Large intestine (tissue), 3 donors: Measurements from ENCODE around the gene RASSF9. TPM values are rescaled to one million over a fixed set of nuclear protein-coding genes. Genes with fewer than 3 reads are reported as not detected.

ENCODE experiments used
- DNase-seq, 2 donors: peaks; one replicate each; pipeline versions ENCODE4 v3.0.0 to v3.0.0-alpha.2; 2013
- H3K27ac ChIP-seq: one replicate; pipeline ENCODE4 v1.5.1; 2013; ENCODE audit warnings: low read length
- H3K27me3 ChIP-seq: 2 replicates; pipeline ENCODE4 v1.6.1; 2013; ENCODE audit warnings: low read length; ENCODE audit not compliant: control insufficient read depth, insufficient read depth
- H3K36me3 ChIP-seq: 2 replicates; pipeline ENCODE4 v1.6.1; 2013; ENCODE audit warnings: low read length; ENCODE audit not compliant: control insufficient read depth, insufficient read depth
- H3K4me1 ChIP-seq: one replicate; pipeline ENCODE4 v1.6.1; 2013; ENCODE audit warnings: low read length; ENCODE audit not compliant: control insufficient read depth, insufficient read depth
- H3K4me3 ChIP-seq: one replicate; pipeline ENCODE4 v1.5.1; 2013; ENCODE audit warnings: low read length
- H3K9me3 ChIP-seq: one replicate; pipeline ENCODE4 v1.6.1; 2013; ENCODE audit warnings: mild to moderate bottlenecking, low read depth, low read length, moderate library complexity; ENCODE audit not compliant: control insufficient read depth
- WGBS: methylation state at CpG from one replicate; pipeline ENCODE4 v1.1.5; 2013; ENCODE audit warnings: low lambda C conversion rate; ENCODE audit not compliant: insufficient coverage; 5-methylcytosine and 5-hydroxymethylcytosine counted together
- polyA plus RNA-seq: library from polyadenylated mRNA; unstranded; fragments of 120-200 nt; gene quantifications from one replicate; pipeline ENCODE4 v1.2.1, GENCODE V29; 2013

Gene RASSF9
- polyA plus RNA-seq, 1 donor: 2.4 TPM

DNA sequence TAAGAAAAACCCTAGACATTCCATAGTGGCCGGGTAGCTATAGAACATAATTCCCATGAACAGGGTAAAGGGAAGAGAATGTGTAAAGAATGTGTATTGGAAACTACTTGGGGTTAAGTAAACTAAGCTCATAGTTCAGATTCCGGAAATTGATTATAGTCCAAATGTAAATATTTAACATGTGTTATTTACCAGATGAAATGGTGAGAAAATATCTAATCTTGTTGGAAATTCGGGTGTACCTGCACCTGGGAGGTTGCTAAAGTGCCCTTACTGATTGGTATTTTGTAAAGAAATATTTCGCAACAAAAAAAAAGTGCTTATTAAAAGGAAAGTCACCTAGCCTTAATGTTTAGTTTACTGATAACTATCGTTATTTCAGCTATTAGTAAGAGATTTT, 14.4 kb downstream of the RASSF9 start:
- Histone ChIP-seq H3K4me3 (no peak overlapping the region), H3K9me3 (no peaks in the 10 kb centered on the region), H3K27ac (no peak overlapping the region), H3K36me3 (no peaks in the 10 kb centered on the region), H3K4me1 (peaks cover 6% of the 10 kb centered on the region), H3K27me3 (no peaks in the 10 kb centered on the region)
- DNase-seq: peak in 1 of 2 donors; percentile 44
- WGBS: 31% methylated on average over 4 of the region's 5 CpGs

DNA sequence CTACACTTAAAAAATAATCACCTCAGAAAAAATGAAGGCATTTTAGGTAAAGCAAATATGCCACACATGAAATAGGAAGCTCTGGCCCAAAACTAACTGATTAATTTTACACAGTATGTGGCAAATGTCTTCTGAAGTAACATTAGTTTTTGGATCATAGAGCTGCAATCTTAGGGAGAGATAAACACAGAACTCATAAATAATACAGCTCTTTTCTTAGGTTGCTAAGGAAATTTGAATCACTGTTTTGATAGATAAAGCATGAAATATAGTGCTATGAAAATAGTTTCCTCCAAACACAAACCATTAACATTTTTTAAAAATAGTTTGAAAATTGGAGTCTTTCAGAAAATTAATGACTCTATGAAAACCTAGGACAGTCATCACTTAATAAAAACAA, 15.0 kb downstream of the RASSF9 start:
- Histone ChIP-seq H3K4me1 (peaks cover 6% of the 10 kb centered on the region), H3K27me3 (no peaks in the 10 kb centered on the region), H3K27ac (no peak overlapping the region), H3K4me3 (no peak overlapping the region), H3K9me3 (no peaks in the 10 kb centered on the region), H3K36me3 (no peaks in the 10 kb centered on the region)
- DNase-seq: no peak

DNA sequence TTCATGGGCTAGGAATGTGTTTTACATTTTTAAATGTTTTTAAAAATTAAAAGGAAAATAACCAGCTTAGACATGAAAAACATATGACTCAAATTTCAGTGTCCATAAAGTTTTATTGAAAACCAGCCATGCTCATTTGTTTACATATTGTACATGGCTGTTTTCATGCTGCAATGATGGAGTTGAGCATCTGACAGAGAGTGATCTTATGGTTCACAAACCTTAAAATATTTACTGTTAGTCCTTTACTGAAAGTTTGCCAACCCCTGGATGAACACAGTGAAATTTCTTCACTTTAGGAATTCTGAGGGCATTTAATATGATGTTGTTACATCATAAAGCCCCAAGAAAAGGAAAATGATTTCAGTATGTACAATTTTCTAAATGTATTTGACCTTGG, 16.1 kb downstream of the RASSF9 start:
- H3K36me3 ChIP-seq: no peaks in the 10 kb centered on the region
- H3K4me3 ChIP-seq: no peak overlapping the region
- H3K27ac ChIP-seq: no peak overlapping the region
- H3K4me1 ChIP-seq: peaks cover under 1% of the 10 kb centered on the region
- H3K27me3 ChIP-seq: no peaks in the 10 kb centered on the region
- no peak for DNase-seq
- H3K9me3 ChIP-seq: no peaks in the 10 kb centered on the region

DNA sequence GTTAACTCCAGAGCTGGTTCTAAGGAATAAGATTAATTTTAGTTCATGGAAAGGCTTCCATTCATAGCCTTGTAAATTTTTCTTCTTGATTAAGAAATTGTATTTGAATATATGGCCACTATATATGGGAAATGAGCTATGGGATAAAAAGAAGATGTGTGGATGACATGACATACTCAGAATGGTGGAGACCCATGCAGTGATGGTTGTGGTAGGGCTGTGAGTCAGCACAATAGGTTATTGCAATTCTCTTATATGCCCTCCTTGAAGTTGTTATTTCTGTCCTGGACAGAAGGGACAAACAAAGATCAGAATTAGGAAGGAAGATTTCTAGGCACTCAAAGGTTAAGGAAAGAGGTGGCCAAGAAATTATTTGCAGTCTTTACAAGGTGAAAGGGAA, 21.5 kb downstream of the RASSF9 start:
- no peaks in the 10 kb centered on the region for H3K27me3 ChIP-seq
- no peaks in the 10 kb centered on the region for H3K9me3 ChIP-seq
- H3K27ac ChIP-seq: no peak overlapping the region
- DNase-seq: no peak
- H3K36me3 ChIP-seq: no peaks in the 10 kb centered on the region
- no peaks in the 10 kb centered on the region for H3K4me1 ChIP-seq
- no peak overlapping the region for H3K4me3 ChIP-seq

DNA sequence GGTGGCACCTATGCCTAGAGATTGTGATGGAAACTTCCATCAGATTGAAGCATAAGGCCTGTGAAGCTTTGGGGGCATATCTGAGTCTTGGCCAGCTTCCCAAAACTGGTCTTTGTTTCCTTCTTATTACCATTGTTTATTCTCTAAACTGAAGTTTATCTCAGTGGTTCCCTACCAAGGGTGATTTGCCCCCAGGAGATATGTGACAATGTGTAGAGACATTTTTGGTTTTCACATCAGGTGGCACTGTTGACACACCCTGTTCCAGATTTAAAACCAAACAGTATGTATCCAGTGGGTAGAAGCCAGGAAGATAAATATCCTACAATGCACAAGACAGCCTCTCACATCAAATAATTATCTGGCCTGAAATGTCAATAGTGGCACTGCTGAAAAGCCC, 22.1 kb downstream of the RASSF9 start:
- H3K4me3 ChIP-seq: no peak overlapping the region
- H3K9me3 ChIP-seq: no peaks in the 10 kb centered on the region
- no peak for DNase-seq
- H3K36me3 ChIP-seq: no peaks in the 10 kb centered on the region
- H3K27me3 ChIP-seq: no peaks in the 10 kb centered on the region
- no peaks in the 10 kb centered on the region for H3K4me1 ChIP-seq
- H3K27ac ChIP-seq: no peak overlapping the region

DNA sequence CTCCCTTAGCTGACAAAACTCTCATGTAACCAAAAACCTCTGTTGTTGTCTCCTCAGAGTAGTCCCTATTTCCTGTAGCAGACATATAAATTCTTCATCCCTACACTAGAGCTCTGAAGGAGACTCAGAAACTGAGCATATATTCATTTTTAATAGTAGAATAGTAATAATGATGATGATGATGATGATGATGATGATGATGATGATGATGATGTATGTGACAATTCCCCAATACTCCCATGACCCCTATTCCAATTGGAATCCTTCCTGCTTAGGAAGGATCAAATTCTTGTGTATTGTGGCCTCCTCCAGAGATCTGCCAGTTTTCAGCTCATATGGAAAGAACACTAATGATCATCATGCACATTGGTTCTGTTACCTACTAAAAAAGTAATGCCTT, 26.7 kb downstream of the RASSF9 start:
- H3K27ac ChIP-seq: no peak overlapping the region
- DNase-seq: no peak
- H3K4me1 ChIP-seq: no peaks in the 10 kb centered on the region
- H3K27me3 ChIP-seq: no peaks in the 10 kb centered on the region
- H3K9me3 ChIP-seq: no peaks in the 10 kb centered on the region
- H3K4me3 ChIP-seq: no peak overlapping the region
- no peaks in the 10 kb centered on the region for H3K36me3 ChIP-seq

DNA sequence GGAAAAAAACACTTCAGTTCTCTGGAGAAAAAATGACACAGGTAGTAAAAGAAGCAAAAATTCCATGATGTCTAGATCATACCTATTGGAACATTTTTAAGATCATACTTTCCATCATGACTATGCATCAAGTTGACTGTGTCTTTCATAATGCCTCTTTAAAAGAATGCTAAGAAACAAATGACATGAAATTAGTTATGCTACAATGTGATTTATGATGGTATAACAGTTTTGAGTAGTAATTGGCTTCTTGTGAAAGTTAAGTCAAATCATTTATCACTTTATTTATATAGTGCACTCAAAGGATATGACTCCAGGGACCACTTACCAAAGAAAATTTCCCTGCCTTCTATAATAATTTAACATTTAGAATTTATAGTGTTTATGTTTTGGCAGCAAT, 28.5 kb downstream of the RASSF9 start:
- no peaks in the 10 kb centered on the region for H3K27me3 ChIP-seq
- H3K36me3 ChIP-seq: no peaks in the 10 kb centered on the region
- H3K4me3 ChIP-seq: no peak overlapping the region
- no peak for DNase-seq
- H3K9me3 ChIP-seq: no peaks in the 10 kb centered on the region
- no peak overlapping the region for H3K27ac ChIP-seq
- no peaks in the 10 kb centered on the region for H3K4me1 ChIP-seq

DNA sequence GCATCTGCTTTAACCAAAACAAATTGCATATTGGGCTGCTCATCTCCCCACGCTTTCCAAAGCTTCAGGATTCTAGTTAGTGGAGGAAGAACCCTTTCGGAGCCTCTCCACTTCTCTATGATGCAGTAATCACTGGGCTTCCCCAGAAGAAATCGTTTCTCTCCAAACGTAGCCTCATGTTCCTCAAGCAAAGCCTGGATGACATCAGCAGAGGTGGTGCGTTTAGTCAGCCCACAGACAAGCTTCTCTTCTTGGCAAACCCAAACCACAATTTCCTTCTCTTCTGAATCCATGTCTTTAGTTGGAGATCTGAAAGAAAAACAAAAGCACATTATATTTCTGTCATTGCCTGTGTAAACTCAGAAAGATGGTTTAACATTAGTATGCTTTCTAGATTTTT, 30.6 kb downstream of the RASSF9 start:
- Histone ChIP-seq H3K27ac (no peak overlapping the region), H3K27me3 (no peaks in the 10 kb centered on the region), H3K4me1 (no peaks in the 10 kb centered on the region), H3K9me3 (no peaks in the 10 kb centered on the region), H3K36me3 (no peaks in the 10 kb centered on the region), H3K4me3 (no peak overlapping the region)
- peak in 1 of 2 donors; percentile 7 for DNase-seq
- WGBS: 80% methylated on average over 1 of the region's 5 CpGs

DNA sequence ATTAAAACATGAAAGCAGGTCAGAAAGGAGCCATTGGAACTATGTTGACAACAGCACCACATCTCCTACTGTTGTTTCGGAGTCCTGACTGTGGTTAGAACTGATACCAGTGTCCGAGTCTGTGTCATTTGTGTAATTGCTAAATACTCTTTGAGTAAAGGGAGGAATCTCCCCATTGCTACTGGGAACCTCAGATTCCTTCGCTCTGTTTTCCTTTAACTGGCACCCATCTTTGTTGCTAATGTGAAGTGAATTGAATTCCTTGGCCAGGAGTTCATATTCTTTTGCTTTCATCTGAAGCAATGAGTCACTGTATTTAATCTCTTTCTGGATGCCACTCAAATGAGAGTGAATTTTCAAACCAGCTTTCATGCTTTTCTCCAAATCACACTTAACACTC, 31.5 kb downstream of the RASSF9 start:
- Histone ChIP-seq H3K27me3 (no peaks in the 10 kb centered on the region), H3K4me3 (no peak overlapping the region), H3K9me3 (no peaks in the 10 kb centered on the region), H3K27ac (no peak overlapping the region), H3K36me3 (no peaks in the 10 kb centered on the region), H3K4me1 (no peaks in the 10 kb centered on the region)
- DNase-seq: no peak
- WGBS: no CpG with 5 or more reads among the region's 3 CpGs

DNA sequence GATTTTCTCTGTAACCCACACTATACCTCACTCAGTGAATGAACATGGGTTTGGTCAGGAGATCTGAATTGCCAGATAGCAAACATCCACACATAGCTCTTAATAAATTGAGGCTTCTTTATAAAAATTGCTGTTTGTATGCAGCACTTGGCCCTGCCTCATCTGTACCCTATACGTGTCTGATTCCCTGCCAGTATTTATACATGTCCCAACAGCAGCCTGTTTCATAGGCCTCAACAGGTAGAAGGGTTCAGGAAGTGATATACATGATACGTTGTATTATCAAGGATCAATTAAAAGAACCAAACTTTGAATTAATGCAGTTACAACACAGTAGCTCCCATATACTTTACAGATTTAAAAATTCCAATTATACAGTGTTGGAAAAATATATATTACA, 32.3 kb downstream of the RASSF9 start:
- no CpG with 5 or more reads among the region's 2 CpGs for WGBS
- H3K27ac ChIP-seq: no peak overlapping the region
- H3K27me3 ChIP-seq: no peaks in the 10 kb centered on the region
- no peak overlapping the region for H3K4me3 ChIP-seq
- H3K9me3 ChIP-seq: no peaks in the 10 kb centered on the region
- DNase-seq: no peak
- H3K4me1 ChIP-seq: no peaks in the 10 kb centered on the region
- no peaks in the 10 kb centered on the region for H3K36me3 ChIP-seq

DNA sequence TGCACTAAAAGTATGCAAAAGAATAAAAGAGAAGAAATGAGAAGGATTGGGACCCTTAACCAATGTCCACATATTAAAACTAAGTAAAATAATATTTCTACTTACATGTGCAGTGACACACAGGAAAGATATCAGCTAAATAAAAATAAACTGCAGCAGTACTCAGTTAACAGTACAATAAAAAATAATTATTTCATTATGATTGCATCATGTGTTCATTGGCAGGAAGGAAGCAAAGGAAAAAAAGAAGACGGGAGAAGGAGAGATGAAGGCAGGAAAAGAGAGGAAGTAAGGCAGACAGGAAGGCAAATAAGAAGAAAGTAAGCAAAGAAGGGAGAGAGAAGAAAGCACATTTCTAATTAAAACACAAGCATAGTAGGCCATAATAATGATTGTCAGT, 33.0 kb downstream of the RASSF9 start:
- 92% methylated on average over 1 of the region's 1 CpG for WGBS
- H3K9me3 ChIP-seq: no peaks in the 10 kb centered on the region

DNA sequence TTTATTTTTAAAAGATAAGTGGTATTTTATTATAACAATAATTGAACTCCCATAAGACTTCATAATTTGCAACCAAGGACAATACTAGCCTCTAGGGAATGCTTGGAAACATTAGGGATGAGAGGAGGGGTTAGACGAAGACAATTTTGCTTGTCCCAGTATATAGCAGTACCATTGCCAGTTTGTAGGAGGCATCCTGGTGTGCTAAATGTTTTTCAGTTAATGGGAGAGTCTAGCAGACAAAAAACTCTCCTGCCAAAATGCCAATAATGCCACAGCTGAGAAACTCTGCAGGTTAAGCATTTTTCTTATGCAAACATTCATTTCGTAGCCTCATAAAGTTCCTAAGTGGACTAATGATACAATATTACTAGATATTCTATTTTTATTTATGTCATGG, 38.1 kb downstream of the RASSF9 start:
- no peak for DNase-seq
- no peaks in the 10 kb centered on the region for H3K36me3 ChIP-seq
- no peaks in the 10 kb centered on the region for H3K27me3 ChIP-seq
- H3K4me3 ChIP-seq: no peak overlapping the region
- H3K27ac ChIP-seq: no peak overlapping the region
- WGBS: 80% methylated on average over 1 of the region's 2 CpGs
- no peaks in the 10 kb centered on the region for H3K4me1 ChIP-seq
- no peaks in the 10 kb centered on the region for H3K9me3 ChIP-seq

More for the DNA sequence above, 33.0 kb downstream of the RASSF9 start:
- no peaks in the 10 kb centered on the region for H3K27me3 ChIP-seq
- no peaks in the 10 kb centered on the region for H3K4me1 ChIP-seq
- no peaks in the 10 kb centered on the region for H3K36me3 ChIP-seq
- no peak overlapping the region for H3K27ac ChIP-seq
- no peak for DNase-seq
- H3K4me3 ChIP-seq: no peak overlapping the region
